HFFc6 (cell line): Measurements from ENCODE around the gene ABHD17C. TPM values are rescaled to one million over a fixed set of nuclear protein-coding genes. Genes with fewer than 3 reads are reported as not detected.

Experiments used
- DNase-seq: peaks from one replicate; pipeline ENCODE4 v3.0.0-alpha.2; 2018
- H3K27ac Mint-ChIP-seq: 2 replicates; pipeline ENCODE4 v1.8.0; 2020; ENCODE audit warnings: mild to moderate bottlenecking, mixed read lengths
- H3K27me3 Mint-ChIP-seq: 2 replicates; pipeline ENCODE4 v1.8.0; 2021; ENCODE audit warnings: mild to moderate bottlenecking, moderate library complexity, mixed read lengths; ENCODE audit not compliant: insufficient read depth
- H3K36me3 Mint-ChIP-seq: 2 replicates; pipeline ENCODE4 v1.8.0; 2021; ENCODE audit warnings: low read depth, mixed read lengths
- H3K4me1 Mint-ChIP-seq: 2 replicates; pipeline ENCODE4 v1.8.0; 2020; ENCODE audit warnings: low read depth, mixed read lengths
- H3K4me3 Mint-ChIP-seq: 2 replicates; pipeline ENCODE4 v1.8.0; 2020; ENCODE audit warnings: mild to moderate bottlenecking, moderate library complexity, mixed read lengths
- H3K9me3 Mint-ChIP-seq: 2 replicates; pipeline ENCODE4 v1.8.0; 2020; ENCODE audit warnings: mild to moderate bottlenecking, mixed read lengths
- CTCF ChIP-seq: fragments of 200-600 bp; sonication (generic); IDR thresholded peaks from 2 replicates; pipeline ENCODE4 v1.5.0; 2021; ENCODE audit warnings: antibody characterized with exemption, mild to moderate bottlenecking
- total RNA-seq, 6 experiments: library from RNA; stranded (reverse); fragmentation: NEBNext Ultra II Directional; extraction: Animal tissue kit (Norgen Biotek cat#: 25700); gene quantifications; 2 replicates in 1 of 6; 3 replicates in 5 of 6; pipeline ENCODE4 v1.2.3, GENCODE V29; 2021

ABHD17C gene
- total RNA-seq, 6 experiments from 2014 or later: 8.5 to 21.4 (median 15.9) TPM

GRCh38 chr15:80730926-80731325 lies 35.8 kb downstream of the ABHD17C start:
- H3K4me1 Mint-ChIP-seq: peaks cover 26% of the 10 kb centered on the region
- peak overlapping the region; percentile 28; the same call in 1 of the 2 replicates for H3K27ac Mint-ChIP-seq
- no peaks in the 10 kb centered on the region for H3K9me3 Mint-ChIP-seq
- TF ChIP-seq CTCF: no peak
- H3K4me3 Mint-ChIP-seq: no peak overlapping the region
- peaks cover 5% of the 10 kb centered on the region; the same call in 1 of the 2 replicates for H3K36me3 Mint-ChIP-seq
- H3K27me3 Mint-ChIP-seq: no peaks in the 10 kb centered on the region
- DNase-seq: no peak

- no peaks in the 10 kb centered on the region for H3K27me3 Mint-ChIP-seq
- no peak for DNase-seq
- H3K4me1 Mint-ChIP-seq: peaks cover 19% of the 10 kb centered on the region
- H3K27ac Mint-ChIP-seq: no peak overlapping the region
- H3K36me3 Mint-ChIP-seq: peaks cover 5% of the 10 kb centered on the region; the same call in 1 of the 2 replicates
- H3K9me3 Mint-ChIP-seq: no peaks in the 10 kb centered on the region
- no peak overlapping the region for H3K4me3 Mint-ChIP-seq
- TF ChIP-seq CTCF: no peak
Observed at GRCh38 chr15:80732167-80732566, 37.1 kb downstream of the ABHD17C start.

- TF ChIP-seq CTCF: no peak
- Mint-ChIP-seq H3K4me1 (peaks cover 13% of the 10 kb centered on the region), H3K36me3 (peaks cover 10% of the 10 kb centered on the region), H3K4me3 (no peak overlapping the region), H3K27ac (no peak overlapping the region), H3K27me3 (no peaks in the 10 kb centered on the region), H3K9me3 (no peaks in the 10 kb centered on the region)
- no peak for DNase-seq
Observed at GRCh38 chr15:80732818-80733217, 37.7 kb downstream of the ABHD17C start.

- TF ChIP-seq CTCF: no peak
- Mint-ChIP-seq H3K27me3 (no peaks in the 10 kb centered on the region), H3K4me1 (peaks cover 13% of the 10 kb centered on the region), H3K4me3 (no peak overlapping the region), H3K9me3 (no peaks in the 10 kb centered on the region), H3K27ac (no peak overlapping the region), H3K36me3 (peaks cover 16% of the 10 kb centered on the region)
- DNase-seq: no peak
Observed at GRCh38 chr15:80733460-80733859, 38.4 kb downstream of the ABHD17C start.

GRCh38 chr15:80735344-80735743 lies 40.2 kb downstream of the ABHD17C start:
- H3K27me3 Mint-ChIP-seq: no peaks in the 10 kb centered on the region; the same call in 1 of the 2 replicates
- no peaks in the 10 kb centered on the region for H3K9me3 Mint-ChIP-seq
- no peak for TF ChIP-seq CTCF
- no peak for DNase-seq
- peaks cover 31% of the 10 kb centered on the region for H3K36me3 Mint-ChIP-seq
- H3K4me1 Mint-ChIP-seq: peaks cover 10% of the 10 kb centered on the region
- H3K4me3 Mint-ChIP-seq: no peak overlapping the region
- no peak overlapping the region for H3K27ac Mint-ChIP-seq

GRCh38 chr15:80736560-80736959 lies 41.5 kb downstream of the ABHD17C start:
- H3K36me3 Mint-ChIP-seq: peaks cover 38% of the 10 kb centered on the region
- DNase-seq: no peak
- TF ChIP-seq CTCF: no peak
- no peaks in the 10 kb centered on the region for H3K4me1 Mint-ChIP-seq
- no peak overlapping the region for H3K4me3 Mint-ChIP-seq
- no peaks in the 10 kb centered on the region for H3K9me3 Mint-ChIP-seq
- no peak overlapping the region for H3K27ac Mint-ChIP-seq
- no peaks in the 10 kb centered on the region; the same call in 1 of the 2 replicates for H3K27me3 Mint-ChIP-seq
